ENCODE measurements around the gene EIF2B4. TPM values are rescaled to one million over a fixed set of nuclear protein-coding genes. Genes with fewer than 3 reads are reported as not detected.

EIF2B4 gene
- total and polyA plus RNA-seq, 2 of the 13 experiments (the other 11 are each of a cell fraction or from before 2014, with no cell fraction given) = 91.5 to 96.4 TPM

- TF ChIP-seq PRDM10 (CRISPR knock-in tag; IDR thresholded peaks at IDR 0.05; ENCODE audit: low read depth) = peak; percentile 90
- no peak for TF ChIP-seq PLRG1 (conservative IDR thresholded peaks at IDR 0.05)
- no peak for TF ChIP-seq TRIM22 (IDR thresholded peaks at IDR 0.05)
- TF ChIP-seq TBL1XR1 (IDR thresholded peaks at IDR 0.05; ENCODE audit: borderline replicate concordance, low read length, partially characterized antibody) = no peak
- no peak for TF ChIP-seq HNRNPH1 (optimal IDR thresholded peaks at IDR 0.05; ENCODE audit: low read depth, low read length)
- TF ChIP-seq ATM (IDR thresholded peaks at IDR 0.05; ENCODE audit: borderline replicate concordance) = no peak
- no peak for TF ChIP-seq ZNF496 (CRISPR knock-in tag; IDR thresholded peaks at IDR 0.05; ENCODE audit: insufficient replicate concordance)
- peak; percentile 27; the same call in 1 of the 2 replicates for TF ChIP-seq ZC3H4 (CRISPR knock-in tag; IDR thresholded peaks at IDR 0.05; ENCODE audit: borderline replicate concordance)
- TF ChIP-seq ZNF770 (CRISPR knock-in tag; IDR thresholded peaks at IDR 0.05) = peak; percentile 65
- no peak for TF ChIP-seq ZNF20 (CRISPR knock-in tag; IDR thresholded peaks at IDR 0.05)
- TF ChIP-seq ZNF615 (CRISPR knock-in tag; IDR thresholded peaks at IDR 0.05; ENCODE audit: borderline replicate concordance) = no peak
- TF ChIP-seq STAG1 (CRISPR knock-in tag; IDR thresholded peaks at IDR 0.05) = peak; percentile 89
- no peak for TF ChIP-seq MED8 (CRISPR knock-in tag; IDR thresholded peaks at IDR 0.05; ENCODE audit: insufficient replicate concordance)
- TF ChIP-seq ZMYM4 (CRISPR knock-in tag; IDR thresholded peaks at IDR 0.05) = peak; percentile 70; the same call in 1 of the 2 replicates
- TF ChIP-seq KDM2A (CRISPR knock-in tag; IDR thresholded peaks at IDR 0.05; ENCODE audit: borderline replicate concordance, low read depth) = peak; percentile 89
- TF ChIP-seq AFF4 (CRISPR knock-in tag; IDR thresholded peaks at IDR 0.05) = no peak
- no peak for TF ChIP-seq ZNF234 (CRISPR knock-in tag; conservative IDR thresholded peaks at IDR 0.05)
- no peak for TF ChIP-seq ZNF674 (CRISPR knock-in tag; IDR thresholded peaks at IDR 0.05; ENCODE audit: low read depth)
- no peak for TF ChIP-seq MED13 (CRISPR knock-in tag; IDR thresholded peaks at IDR 0.05)
- no peak for TF ChIP-seq ZNF329 (CRISPR knock-in tag; IDR thresholded peaks at IDR 0.05; ENCODE audit: low read depth)
Measured at GRCh38 chr2:27320958-27321543, 49.1 kb downstream of the EIF2B4 start (continued).
